Measurements from ENCODE around the gene PDCD1LG2.
"Not testable (repeated sequence)": the region's sequence is repeated elsewhere in the genome, so short reads cannot be mapped to it uniquely, and the experiment has no call there.

GRCh38 chr9:5494765-5495164, 15.6 kb upstream of the PDCD1LG2 start:
- not testable (repeated sequence) for TF ChIP-seq CTCF, POLR2A, POLR2AphosphoS5 (IDR thresholded peaks at IDR 0.05)

Data from stomach (tissue), 4 donors.